Stimulated activated CD4-positive, alpha-beta T cell treated with anti-CD3 and anti-CD28 coated beads, Interleukin-4, amount 100 ng/mL, for 48 hours (primary cell): Measurements from ENCODE around the gene LACRT.
"Not testable (repeated sequence)": the region's sequence is repeated elsewhere in the genome, so short reads cannot be mapped to it uniquely, and the experiment has no call there.

Source experiments
- DNase-seq, 2 donors: peaks; one replicate each; pipeline ENCODE4 v3.0.0-alpha.2; 2020; ENCODE audit warnings: low read depth in 2 of 2

The LACRT gene

GRCh38 chr12:54639112-54639511 is 4.4 kb upstream of the LACRT start:
- DNase-seq = not testable (repeated sequence)

DNA sequence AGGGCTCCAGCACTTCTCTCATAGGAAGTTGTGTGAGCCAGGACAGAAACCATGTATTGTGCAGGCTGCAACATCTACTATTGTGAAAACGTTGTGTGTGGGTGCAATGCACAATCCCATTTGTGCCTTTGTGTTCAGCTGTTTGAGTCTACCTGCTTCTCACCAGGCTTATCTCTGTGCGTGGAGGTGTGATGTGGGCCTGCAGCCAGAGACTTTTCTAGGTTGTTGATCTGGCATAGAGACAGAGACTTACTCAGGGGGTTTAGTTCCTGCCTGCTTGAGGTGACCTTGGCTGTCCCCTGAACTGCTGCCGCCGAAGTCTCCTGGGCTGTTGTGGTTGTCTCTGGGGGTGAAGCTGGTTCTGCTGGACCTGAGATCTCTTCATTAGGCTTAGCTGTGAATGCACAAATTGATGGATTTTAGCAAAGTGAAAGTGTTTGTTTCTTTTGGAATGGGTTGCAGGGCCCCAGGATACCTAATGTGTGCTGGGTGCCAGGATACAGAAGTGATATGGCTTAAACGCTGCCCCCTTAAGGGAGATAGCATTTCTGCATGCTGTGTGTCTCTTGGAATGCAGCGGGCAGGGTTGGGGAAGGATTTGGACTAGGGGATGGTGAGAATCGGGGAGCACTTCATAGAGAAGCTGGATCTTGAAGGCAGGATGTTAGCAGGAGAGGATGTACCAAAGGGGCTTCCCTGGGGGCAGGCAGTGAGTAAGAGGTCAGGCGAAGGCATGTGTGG is 2.5 kb downstream of the LACRT start:
- no peak for DNase-seq

GRCh38 chr12:54631551-54631950 is 3.1 kb downstream of the LACRT start:
- no peak for DNase-seq

- DNase-seq = no peak
These were observed 4.8 kb downstream of the LACRT start for GRCh38 chr12:54629925-54630324.

DNA sequence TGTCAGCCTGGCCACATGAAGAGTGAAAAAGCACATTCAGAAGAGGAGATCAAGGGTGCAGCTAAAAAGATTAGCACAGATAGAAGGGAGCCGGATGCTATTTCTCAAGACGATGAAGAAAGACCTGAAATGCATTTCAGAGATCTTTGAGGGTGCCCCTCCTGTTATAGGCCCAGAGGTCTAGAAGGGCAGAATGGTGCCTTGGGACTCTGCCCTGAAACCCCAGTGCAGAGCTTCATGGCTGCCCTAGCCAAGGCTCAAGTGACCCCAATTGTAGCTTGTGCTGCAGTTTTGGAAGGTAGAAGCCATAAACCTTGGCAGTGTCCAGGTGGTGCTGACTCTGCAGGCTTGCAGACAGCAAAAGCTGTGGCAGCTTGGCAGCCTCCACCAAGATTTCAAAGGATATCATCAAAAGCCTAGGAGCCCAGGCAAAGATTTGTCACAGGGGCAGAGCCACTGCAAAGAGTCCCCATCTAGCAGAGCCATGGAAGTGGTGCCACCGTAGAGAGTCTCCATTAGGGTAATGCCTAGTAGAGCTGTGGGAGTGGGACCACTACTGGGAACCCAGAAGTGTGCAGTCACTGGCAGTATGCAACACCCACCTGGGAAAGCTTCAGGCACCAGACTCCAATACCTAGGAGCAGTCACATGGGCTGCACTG is 6.4 kb downstream of the LACRT start:
- DNase-seq = no peak

GRCh38 chr12:54627304-54627703 is 7.4 kb downstream of the LACRT start:
- no peak for DNase-seq

DNA sequence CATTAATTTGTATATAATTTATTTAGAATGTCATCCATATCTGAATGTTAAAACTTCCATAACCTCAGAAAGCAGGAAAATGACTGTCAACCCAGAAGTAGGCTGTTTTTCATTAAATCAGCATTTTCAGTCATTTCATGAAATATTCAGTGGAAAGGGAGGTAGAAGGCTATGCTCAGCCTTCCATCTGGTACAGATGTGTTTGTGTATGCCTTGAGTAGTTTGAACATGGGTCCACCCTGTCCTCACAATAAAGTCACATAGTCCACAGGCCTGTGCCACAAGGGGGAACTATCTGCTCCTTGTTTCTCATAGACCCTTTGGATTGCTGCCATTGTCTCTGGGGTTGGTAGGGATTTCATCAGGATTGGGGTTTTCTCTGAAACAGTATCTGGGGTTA is 9.1 kb downstream of the LACRT start:
- no peak for DNase-seq

DNA sequence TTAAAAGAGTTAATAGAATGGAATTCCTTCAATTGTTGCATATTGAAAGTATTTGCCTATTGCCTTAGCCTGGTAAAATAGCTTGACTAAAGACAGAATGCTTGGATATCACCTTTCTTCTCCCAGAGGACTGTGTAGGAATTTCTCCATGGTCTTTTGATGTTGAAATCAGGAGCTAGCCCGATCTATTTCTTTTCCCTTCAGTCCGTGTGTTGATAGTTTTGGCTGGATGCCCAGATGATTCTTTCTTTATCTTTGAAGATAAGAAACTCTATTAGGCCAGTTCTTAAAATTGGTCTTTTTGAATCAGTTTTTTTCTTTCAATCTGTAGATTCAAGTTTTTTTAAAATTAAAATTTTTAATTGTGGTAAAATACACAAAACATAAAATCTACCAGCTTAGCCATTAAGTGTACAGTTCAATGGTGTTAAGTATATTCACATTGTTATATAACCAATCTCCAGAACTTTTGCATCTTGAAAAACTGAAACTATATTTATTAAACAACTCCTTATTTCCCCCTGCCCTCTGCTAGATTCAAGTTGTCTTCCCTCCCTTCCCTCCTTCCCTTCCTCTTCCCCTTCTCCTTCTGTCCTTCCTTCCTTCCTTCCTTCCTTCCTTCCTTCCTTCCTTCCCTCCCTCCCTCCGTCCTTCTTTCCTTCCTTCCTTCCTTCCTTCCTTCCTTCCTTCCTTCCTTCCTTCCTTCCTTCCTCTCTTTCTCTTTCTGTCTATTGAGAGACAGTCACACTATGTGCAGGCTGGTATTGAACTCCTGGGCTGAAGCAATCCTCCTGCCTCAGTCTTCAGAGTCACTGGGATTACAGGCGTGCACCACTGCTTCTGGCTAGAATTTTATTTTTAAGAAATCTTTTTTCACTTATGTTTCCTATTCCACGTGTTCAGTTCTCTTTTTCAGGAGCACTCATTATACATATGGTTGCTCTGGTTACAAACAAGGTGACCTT is 10.1 kb downstream of the LACRT start:
- no peak for DNase-seq

DNA sequence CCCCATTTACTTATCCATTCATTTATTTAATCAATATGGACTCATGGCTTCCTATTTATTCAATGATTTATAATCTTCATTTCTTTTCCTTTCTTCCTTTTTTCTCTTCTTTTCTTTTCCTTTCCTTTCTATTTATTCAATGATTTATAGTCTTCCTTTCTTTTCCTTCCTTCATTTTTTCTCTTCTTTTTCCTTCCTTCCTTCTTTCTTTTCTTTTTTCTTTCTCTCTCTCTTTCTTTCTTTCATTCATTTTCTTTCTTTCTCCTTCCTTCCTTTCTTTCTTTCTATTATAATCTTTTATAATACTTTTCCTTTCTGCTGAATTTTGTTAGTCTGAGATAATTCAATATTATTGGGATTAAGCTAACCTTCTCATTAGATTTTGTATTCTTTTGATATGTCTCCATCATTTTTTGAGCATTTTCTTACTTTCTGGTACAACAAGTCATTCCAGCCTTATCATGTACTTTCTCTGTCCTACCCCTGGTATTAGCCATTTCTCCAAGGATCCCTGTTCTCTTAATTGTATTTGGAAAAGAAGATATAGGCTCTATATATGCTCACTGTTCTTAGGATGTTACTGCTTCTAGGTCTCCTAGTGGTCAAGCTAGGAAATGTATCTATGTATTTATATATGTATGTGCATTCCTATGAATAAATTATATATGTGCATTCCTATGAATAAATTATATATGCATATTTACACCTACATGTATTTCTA is 12.1 kb downstream of the LACRT start:
- no peak for DNase-seq

DNA sequence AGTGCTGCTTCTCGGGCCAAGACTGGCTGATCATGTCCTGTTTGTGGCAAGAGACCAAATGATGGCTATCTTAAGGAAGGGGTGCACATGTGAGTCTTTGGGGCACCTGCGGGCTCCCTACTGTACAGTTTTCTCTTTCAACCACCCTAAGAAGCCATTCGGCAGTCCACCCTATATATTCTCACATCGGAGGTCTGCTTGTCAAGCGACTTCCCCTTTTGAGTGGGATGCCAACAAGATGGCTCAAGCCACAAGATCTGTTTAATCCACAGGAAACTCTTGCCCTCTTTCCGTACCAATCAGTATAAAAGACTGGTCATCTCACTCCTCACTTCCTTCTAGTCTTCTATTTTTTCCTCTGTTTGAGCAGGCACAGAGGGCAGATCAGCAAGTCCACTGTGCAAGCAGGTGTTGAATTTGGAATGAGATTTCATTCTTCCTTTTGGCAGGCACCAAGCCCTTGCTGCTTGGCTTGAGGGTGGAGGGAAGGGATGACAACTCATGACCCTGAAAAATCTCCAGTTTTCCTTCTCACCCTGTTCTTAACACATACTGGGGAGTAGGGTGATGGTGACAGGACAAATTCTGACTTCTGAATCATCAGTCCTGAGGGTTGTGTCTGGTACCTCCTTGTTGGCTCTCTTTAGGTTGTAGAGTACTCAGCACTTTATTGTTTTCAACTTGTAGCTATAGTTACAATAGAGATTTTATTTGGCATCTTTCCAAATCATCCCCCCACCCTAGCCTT is 17.6 kb downstream of the LACRT start:
- no peak for DNase-seq

DNA sequence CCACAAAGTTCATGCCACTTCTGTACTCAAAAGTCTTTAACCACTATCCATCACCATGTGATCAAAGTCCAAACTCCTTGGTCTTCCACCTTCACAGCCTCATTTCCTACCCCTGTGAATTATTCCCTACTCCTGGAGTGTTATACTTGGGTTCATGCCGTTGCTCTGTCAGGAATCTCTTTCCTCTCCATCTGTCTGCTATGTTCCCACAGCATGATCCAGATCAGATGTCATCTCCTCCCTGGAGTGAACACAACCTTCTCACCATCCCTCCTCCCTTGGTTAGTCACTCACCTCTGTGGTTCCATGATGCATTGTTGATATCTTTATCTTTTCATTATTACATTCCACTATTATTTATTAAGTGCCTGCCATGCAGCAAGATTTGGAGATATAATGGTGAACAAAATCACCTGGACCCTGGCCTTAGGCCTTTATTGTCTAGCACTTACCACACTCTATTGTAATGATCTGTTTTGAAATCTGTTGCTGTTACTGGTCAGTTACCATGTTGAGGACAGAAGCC is 22.4 kb downstream of the LACRT start:
- DNase-seq = no peak

DNA sequence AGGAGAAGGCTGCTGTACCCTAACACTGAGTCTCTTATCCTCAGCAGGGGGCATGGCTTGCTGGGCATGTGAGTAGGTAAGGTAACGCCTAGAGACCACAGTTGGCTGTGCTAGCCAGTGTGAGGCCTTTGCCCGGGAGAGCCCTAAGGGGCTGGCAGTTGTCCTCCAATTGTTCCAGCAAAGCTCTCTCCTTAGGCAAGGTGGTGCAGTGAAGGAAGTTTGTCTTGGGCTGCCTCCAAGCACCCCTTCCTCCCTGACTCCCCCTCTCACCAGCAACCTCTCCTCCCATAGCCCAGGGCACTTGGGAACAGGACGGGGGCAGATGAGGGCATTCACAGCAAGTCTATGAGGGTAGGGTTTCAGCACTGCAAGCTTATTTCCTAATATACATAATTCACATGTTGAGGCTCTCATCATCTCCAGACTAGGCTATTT is 23.0 kb downstream of the LACRT start:
- DNase-seq = no peak

DNA sequence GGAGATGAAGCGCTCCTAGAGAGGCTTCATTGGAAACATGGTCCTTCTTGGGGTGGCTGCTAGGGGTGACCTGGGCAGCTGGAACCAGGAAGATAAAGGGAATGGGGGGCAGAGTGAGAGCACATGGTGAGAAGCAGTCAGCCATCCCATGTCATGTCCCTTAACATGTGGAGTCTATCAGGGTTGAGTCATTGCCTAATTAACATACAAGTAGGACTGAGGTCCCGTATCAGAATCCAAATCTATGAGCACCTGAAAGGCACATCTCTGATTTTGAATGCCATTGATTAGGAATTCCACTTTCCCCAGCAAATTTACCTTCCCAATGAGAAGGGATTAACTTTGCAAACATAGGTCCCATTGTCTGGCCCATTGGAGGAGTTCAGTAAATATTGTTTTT is 25.9 kb downstream of the LACRT start:
- no peak for DNase-seq

GRCh38 chr12:54608156-54608555 is 26.5 kb downstream of the LACRT start:
- DNase-seq = no peak

DNA sequence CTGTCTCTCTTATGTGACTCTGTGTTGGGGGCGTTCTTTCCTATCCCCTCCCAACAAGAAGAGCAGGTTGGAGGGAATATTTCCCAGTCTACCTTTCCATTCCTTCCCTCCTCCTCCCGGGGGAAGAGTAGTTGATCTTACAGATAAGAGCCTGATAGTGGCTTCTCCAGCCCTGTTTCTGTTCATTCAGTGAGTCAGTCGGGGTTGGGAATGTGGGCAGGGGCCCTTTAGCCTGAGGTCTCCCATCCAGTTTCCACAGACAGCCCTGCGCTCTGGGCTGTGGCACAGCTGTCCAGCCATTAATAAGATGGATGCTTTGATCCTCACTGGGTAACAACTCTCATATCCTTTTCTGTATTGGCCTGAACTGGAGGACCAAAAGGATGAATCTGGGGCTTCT is 28.1 kb downstream of the LACRT start:
- no peak for DNase-seq

GRCh38 chr12:54605138-54605970 is 29.3 kb downstream of the LACRT start:
- DNase-seq = no peak

GRCh38 chr12:54604436-54604835 is 30.3 kb downstream of the LACRT start:
- no peak for DNase-seq

GRCh38 chr12:54603872-54604271 is 30.8 kb downstream of the LACRT start:
- no peak for DNase-seq

DNA sequence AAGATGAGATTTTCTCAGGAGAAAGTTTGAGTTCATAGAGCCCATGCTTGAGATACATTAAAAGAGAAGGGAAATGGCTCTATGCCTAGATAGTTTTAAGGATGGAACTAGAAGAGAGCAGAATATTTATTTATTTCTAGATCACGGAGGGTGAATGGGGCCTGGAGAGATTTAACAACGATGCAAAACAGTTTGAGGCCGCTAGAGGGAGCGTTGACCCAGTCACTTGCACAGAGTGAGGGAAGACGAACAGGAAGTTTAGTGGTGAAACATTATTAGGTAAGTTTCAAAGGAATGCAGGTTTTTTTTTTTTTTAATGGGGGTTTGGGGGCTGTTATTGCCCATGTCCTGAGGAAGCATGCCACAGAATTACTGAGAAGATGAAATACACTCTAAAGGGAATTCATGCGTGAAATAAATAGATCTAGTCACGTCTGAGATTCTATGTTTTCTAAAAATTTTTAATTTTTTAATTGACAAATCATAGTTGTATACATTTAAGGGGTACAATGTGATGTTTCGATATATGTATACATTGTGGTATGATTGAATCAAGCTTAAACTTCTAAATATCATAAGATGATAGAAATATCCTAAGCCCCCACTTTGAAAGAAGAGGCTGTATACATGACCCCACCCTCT is 31.4 kb downstream of the LACRT start:
- peak; percentile 35 to 53 for DNase-seq
